GM19025 (cell line): ENCODE data around the gene FAM53A.

Experiments used
- ATAC-seq: cut with Tn5 transposase; IDR thresholded peaks from one replicate; pipeline ENCODE4 v1.9.1; 2021; ENCODE audit warnings: mild to moderate bottlenecking, low read depth, moderate library complexity; ENCODE audit not compliant: unreplicated experiment

The FAM53A gene

GRCh38 chr4:1663549-1663948 is 20.6 kb downstream of the FAM53A start:
- no peak for ATAC-seq

- ATAC-seq: no peak
Measured at GRCh38 chr4:1661695-1662094, 22.4 kb downstream of the FAM53A start.

- ATAC-seq: no peak
Measured at GRCh38 chr4:1660948-1661677, 23.0 kb downstream of the FAM53A start.

GRCh38 chr4:1659104-1660043 is 24.7 kb downstream of the FAM53A start:
- ATAC-seq: no peak

- ATAC-seq: no peak
Measured at GRCh38 chr4:1658581-1658980, 25.5 kb downstream of the FAM53A start.

GRCh38 chr4:1658146-1658545 is 26.0 kb downstream of the FAM53A start:
- no peak for ATAC-seq

GRCh38 chr4:1656986-1657385 is 27.1 kb downstream of the FAM53A start:
- no peak for ATAC-seq

- no peak for ATAC-seq
Measured at GRCh38 chr4:1656132-1656531, 28.0 kb downstream of the FAM53A start.

- ATAC-seq: no peak
Measured at GRCh38 chr4:1655676-1656075, 28.4 kb downstream of the FAM53A start.

- no peak for ATAC-seq
Measured at GRCh38 chr4:1655081-1655480, 29.0 kb downstream of the FAM53A start.

- no peak for ATAC-seq
Measured at GRCh38 chr4:1654216-1654955, 29.7 kb downstream of the FAM53A start.

- no peak for ATAC-seq
Measured at GRCh38 chr4:1653776-1654175, 30.3 kb downstream of the FAM53A start.

GRCh38 chr4:1652088-1652487 is 32.0 kb downstream of the FAM53A start:
- ATAC-seq: no peak

- ATAC-seq: no peak
Measured at GRCh38 chr4:1651609-1652008, 32.5 kb downstream of the FAM53A start.

- no peak for ATAC-seq
Measured at GRCh38 chr4:1648962-1649361, 35.2 kb downstream of the FAM53A start.

GRCh38 chr4:1647432-1647831 is 36.7 kb downstream of the FAM53A start:
- no peak for ATAC-seq

- no peak for ATAC-seq
Measured at GRCh38 chr4:1646690-1647089, 37.4 kb downstream of the FAM53A start.

GRCh38 chr4:1644891-1645657 is 39.0 kb downstream of the FAM53A start:
- no peak for ATAC-seq

- no peak for ATAC-seq
Measured at GRCh38 chr4:1643971-1644735, 40.0 kb downstream of the FAM53A start.
